ENCODE data around the gene TUBAL3. TPM values are rescaled to one million over a fixed set of nuclear protein-coding genes. Genes with fewer than 3 reads are reported as not detected.

TUBAL3 gene
- total RNA-seq, 3 donors from 2014 or later = 1.6 to 1.9 TPM; not detected in 1

DNA sequence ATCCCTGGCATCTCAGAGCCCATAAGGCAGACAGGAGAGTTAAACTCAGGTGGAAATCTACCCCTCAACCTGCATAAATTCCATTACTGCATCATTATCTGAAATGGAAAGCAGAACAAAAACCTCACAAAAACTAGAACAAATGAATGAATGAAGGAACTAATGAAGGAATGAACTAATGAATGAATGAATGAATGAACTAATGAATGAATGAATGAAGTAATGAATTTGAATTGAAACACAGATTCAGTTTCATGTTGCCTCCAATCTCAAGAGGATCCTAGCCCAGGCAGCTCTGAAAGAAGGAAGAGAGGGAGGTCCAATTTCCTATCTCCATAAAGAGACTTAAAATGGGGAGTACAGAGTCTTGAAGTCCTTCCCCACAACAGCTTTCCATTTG lies 41.8 kb downstream of the TUBAL3 start:
- Histone ChIP-seq H3K9me3 (no peaks in the 10 kb centered on the region), H3K27ac (no peak overlapping the region), H3K36me3 (no peaks in the 10 kb centered on the region), H3K4me1 (no peaks in the 10 kb centered on the region), H3K4me3 (no peak overlapping the region), H3K27me3 (peaks cover 0 to 4% of the 10 kb centered on the region in 2 donors)
- DNase-seq (ENCODE audit: low spot score in 2 of 2) = no peak
- TF ChIP-seq, protein P1, sequence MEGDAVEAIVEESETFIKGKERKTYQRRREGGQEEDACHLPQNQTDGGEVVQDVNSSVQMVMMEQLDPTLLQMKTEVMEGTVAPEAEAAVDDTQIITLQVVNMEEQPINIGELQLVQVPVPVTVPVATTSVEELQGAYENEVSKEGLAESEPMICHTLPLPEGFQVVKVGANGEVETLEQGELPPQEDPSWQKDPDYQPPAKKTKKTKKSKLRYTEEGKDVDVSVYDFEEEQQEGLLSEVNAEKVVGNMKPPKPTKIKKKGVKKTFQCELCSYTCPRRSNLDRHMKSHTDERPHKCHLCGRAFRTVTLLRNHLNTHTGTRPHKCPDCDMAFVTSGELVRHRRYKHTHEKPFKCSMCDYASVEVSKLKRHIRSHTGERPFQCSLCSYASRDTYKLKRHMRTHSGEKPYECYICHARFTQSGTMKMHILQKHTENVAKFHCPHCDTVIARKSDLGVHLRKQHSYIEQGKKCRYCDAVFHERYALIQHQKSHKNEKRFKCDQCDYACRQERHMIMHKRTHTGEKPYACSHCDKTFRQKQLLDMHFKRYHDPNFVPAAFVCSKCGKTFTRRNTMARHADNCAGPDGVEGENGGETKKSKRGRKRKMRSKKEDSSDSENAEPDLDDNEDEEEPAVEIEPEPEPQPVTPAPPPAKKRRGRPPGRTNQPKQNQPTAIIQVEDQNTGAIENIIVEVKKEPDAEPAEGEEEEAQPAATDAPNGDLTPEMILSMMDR (IDR thresholded peaks at IDR 0.05) = no peak
- no peak for TF ChIP-seq POLR2A (IDR thresholded peaks at IDR 0.05)
- TF ChIP-seq POLR2AphosphoS5 (IDR thresholded peaks at IDR 0.05) = no peak
- intact Hi-C loops (cut with DNase I; ENCODE audit: low total_unique reads) = no loop called here

DNA sequence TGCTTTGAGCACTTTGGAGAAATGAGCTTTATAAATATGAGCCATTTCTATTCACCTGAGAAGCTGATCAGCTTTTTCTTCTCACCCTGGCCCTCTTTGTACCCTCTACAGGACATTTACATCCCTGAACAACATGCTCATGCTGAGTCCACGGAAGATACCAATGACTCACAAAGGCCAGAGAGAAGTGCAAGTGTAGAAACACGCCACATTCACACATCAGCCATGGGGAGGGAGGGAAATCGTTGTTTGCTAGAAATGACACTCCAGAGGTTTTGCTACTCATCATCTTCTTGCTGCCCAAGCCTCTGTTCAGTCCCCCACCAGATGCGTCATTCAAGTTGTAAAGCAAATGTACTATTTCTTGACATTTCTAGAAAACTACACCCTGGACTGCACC lies 42.7 kb downstream of the TUBAL3 start:
- no peaks in the 10 kb centered on the region for H3K9me3 ChIP-seq
- H3K4me3 ChIP-seq = no peak overlapping the region
- TF ChIP-seq POLR2A (IDR thresholded peaks at IDR 0.05) (no peak), POLR2AphosphoS5 (IDR thresholded peaks at IDR 0.05) (no peak)
- TF ChIP-seq, protein P1 (IDR thresholded peaks at IDR 0.05) = no peak

DNA sequence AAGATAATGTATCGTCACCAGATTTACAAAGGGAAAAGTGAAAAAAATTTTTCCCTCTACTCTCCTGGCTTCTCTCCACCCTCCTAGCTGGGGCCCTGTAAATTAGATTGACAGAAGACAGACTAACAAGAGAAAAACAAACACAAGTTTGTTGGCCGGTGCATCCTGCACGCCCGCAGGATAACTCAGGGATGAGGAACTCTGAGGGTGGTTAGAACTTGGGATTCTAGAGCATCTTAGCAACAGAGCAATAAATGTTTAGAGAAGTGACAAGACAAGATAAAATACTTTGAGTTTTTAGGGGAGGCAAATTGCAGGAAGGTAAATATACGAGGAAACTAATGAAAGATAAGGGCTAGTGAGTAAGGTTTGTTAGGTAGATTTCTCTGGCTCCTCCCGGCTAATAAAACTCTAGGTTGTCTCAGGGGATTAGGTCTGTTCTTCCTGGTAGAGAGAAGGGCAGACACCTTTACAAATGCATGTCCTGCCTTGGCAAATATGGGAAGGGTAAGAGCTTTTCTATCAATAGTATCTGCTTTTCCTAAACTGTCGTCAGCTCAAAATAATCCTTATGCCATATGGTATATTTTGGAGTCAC lies 44.2 kb downstream of the TUBAL3 start:
- Histone ChIP-seq H3K4me3 (no peak overlapping the region), H3K9me3 (no peaks in the 10 kb centered on the region), H3K4me1 (no peaks in the 10 kb centered on the region), H3K27me3 (peaks cover 0 to 4% of the 10 kb centered on the region in 2 donors), H3K36me3 (no peaks in the 10 kb centered on the region), H3K27ac (no peak overlapping the region)
- DNase-seq (ENCODE audit: low spot score in 2 of 2) = no peak
- intact Hi-C loops (cut with DNase I; ENCODE audit: low total_unique reads) = no loop called here
- TF ChIP-seq, protein P1 (IDR thresholded peaks at IDR 0.05) = no peak
- TF ChIP-seq POLR2AphosphoS5 (IDR thresholded peaks at IDR 0.05) (no peak), POLR2A (IDR thresholded peaks at IDR 0.05) (no peak)

More for the DNA sequence above, 42.7 kb downstream of the TUBAL3 start:
- no peak for DNase-seq (ENCODE audit: low spot score in 2 of 2)
- Histone ChIP-seq H3K27ac (no peak overlapping the region), H3K36me3 (no peaks in the 10 kb centered on the region), H3K27me3 (peaks cover 0 to 4% of the 10 kb centered on the region in 2 donors), H3K4me1 (no peaks in the 10 kb centered on the region)
- intact Hi-C loops (cut with DNase I; ENCODE audit: low total_unique reads) = no loop called here

DNA sequence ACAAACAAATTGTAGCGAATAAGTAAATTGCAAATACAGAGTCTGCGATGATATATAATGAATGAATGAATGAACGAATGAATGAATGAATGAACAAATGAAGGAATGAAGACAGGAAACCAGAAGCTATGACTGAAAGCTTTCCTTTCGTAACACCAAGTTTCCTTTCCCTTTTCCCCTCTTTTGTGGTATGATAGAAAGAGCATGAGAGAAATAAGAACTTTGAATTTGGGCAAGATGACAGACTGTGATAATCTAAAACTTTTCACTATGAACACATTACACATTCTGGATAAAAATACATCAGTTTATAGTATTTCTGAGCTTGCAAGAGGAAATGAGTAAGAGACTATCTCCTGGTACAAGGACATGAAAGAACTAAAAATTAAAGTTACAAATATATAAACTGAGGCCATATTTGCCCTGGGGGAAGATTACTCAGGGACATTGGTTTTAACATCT lies 48.3 kb downstream of the TUBAL3 start:
- intact Hi-C loops (cut with DNase I; ENCODE audit: low total_unique reads) = no loop called here
- H3K27me3 ChIP-seq = no peaks in the 10 kb centered on the region
- H3K27ac ChIP-seq = no peak overlapping the region

More for the DNA sequence above, 48.3 kb downstream of the TUBAL3 start:
- Histone ChIP-seq H3K36me3 (no peaks in the 10 kb centered on the region), H3K9me3 (no peaks in the 10 kb centered on the region), H3K4me3 (no peak overlapping the region), H3K4me1 (no peaks in the 10 kb centered on the region)
- no peak for DNase-seq (ENCODE audit: low spot score in 2 of 2)
- TF ChIP-seq POLR2A (IDR thresholded peaks at IDR 0.05) = no peak
- TF ChIP-seq POLR2AphosphoS5 (IDR thresholded peaks at IDR 0.05) = no peak
- TF ChIP-seq, protein P1 (IDR thresholded peaks at IDR 0.05) = no peak
